Liver (tissue), 3 donors: ENCODE measurements around the gene TPK1.

Source experiments
- HNF4G ChIP-seq: IDR thresholded peaks from 2 replicates; pipeline ENCODE4 v1.6.1; 2016; ENCODE audit warnings: antibody characterized with exemption
- JUND ChIP-seq, 2 donors: IDR thresholded peaks; 2 replicates each; pipeline ENCODE4 v1.6.1; 2016; ENCODE audit warnings: antibody characterized with exemption in 2 of 2
- RAD21 ChIP-seq, 2 donors: IDR thresholded peaks; 2 replicates each; pipeline ENCODE4 v1.6.1; 2016; ENCODE audit warnings: antibody characterized with exemption in 2 of 2, mild to moderate bottlenecking in 2 of 2
- SP1 ChIP-seq: IDR thresholded peaks from 2 replicates; pipeline ENCODE4 v1.6.1; 2018; ENCODE audit warnings: antibody characterized with exemption, mild to moderate bottlenecking
- TAF1 ChIP-seq: conservative IDR thresholded peaks from 2 replicates; pipeline ENCODE4 v1.6.1; 2016; ENCODE audit warnings: antibody characterized with exemption, mild to moderate bottlenecking
- YY1 ChIP-seq: IDR thresholded peaks from 2 replicates; pipeline ENCODE4 v1.6.1; 2016; ENCODE audit warnings: antibody characterized with exemption, mild to moderate bottlenecking
- TF ChIP-seq, protein P1 (sequence below): fragments of 150-350 bp; IDR thresholded peaks from 2 replicates; pipeline ENCODE4 v1.5.1; 2017; ENCODE audit warnings: improper control_type of control experiment, low read depth, low read length; ENCODE audit not compliant: missing input control
- TF ChIP-seq, protein P2 (sequence below): IDR thresholded peaks from 2 replicates; pipeline ENCODE4 v1.6.1; 2016; ENCODE audit warnings: antibody characterized with exemption
- TF ChIP-seq, protein P3 (sequence below): IDR thresholded peaks from 2 replicates; pipeline ENCODE4 v1.6.1; 2016; ENCODE audit warnings: antibody characterized with exemption, mild to moderate bottlenecking
- TF ChIP-seq, protein P4 (sequence below): IDR thresholded peaks from 2 replicates; pipeline ENCODE4 v1.6.1; 2016; ENCODE audit warnings: antibody characterized with exemption
- donor health status: healthy.
- donor health status: healthy.

DNA sequence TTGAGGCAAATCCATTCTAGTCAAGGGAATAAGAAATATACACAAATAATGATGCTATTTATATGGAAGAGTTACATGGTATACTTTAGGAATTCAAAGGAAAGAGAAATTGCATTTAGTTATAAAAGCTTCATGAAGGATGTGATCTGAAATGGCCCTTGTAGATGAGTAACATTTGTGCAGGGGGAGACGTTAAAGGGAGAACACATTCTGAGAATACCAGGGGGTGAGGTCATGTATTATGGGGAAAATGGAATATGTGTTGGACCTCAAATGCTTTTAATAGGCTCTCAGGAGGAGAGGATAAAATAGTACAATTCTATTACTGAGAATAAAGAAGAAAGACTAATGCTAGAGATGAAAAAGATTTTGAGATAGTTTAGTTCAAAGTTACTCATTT lies 309.9 kb downstream of the TPK1 start:
- TF ChIP-seq, protein P1, sequence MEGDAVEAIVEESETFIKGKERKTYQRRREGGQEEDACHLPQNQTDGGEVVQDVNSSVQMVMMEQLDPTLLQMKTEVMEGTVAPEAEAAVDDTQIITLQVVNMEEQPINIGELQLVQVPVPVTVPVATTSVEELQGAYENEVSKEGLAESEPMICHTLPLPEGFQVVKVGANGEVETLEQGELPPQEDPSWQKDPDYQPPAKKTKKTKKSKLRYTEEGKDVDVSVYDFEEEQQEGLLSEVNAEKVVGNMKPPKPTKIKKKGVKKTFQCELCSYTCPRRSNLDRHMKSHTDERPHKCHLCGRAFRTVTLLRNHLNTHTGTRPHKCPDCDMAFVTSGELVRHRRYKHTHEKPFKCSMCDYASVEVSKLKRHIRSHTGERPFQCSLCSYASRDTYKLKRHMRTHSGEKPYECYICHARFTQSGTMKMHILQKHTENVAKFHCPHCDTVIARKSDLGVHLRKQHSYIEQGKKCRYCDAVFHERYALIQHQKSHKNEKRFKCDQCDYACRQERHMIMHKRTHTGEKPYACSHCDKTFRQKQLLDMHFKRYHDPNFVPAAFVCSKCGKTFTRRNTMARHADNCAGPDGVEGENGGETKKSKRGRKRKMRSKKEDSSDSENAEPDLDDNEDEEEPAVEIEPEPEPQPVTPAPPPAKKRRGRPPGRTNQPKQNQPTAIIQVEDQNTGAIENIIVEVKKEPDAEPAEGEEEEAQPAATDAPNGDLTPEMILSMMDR = no peak
- TF ChIP-seq YY1 = no peak
- no peak for TF ChIP-seq TAF1
- TF ChIP-seq, protein P2, sequence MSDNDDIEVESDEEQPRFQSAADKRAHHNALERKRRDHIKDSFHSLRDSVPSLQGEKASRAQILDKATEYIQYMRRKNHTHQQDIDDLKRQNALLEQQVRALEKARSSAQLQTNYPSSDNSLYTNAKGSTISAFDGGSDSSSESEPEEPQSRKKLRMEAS = no peak
- no peak for TF ChIP-seq RAD21 (IDR thresholded peaks at IDR 0.05)
- TF ChIP-seq, protein P3, sequence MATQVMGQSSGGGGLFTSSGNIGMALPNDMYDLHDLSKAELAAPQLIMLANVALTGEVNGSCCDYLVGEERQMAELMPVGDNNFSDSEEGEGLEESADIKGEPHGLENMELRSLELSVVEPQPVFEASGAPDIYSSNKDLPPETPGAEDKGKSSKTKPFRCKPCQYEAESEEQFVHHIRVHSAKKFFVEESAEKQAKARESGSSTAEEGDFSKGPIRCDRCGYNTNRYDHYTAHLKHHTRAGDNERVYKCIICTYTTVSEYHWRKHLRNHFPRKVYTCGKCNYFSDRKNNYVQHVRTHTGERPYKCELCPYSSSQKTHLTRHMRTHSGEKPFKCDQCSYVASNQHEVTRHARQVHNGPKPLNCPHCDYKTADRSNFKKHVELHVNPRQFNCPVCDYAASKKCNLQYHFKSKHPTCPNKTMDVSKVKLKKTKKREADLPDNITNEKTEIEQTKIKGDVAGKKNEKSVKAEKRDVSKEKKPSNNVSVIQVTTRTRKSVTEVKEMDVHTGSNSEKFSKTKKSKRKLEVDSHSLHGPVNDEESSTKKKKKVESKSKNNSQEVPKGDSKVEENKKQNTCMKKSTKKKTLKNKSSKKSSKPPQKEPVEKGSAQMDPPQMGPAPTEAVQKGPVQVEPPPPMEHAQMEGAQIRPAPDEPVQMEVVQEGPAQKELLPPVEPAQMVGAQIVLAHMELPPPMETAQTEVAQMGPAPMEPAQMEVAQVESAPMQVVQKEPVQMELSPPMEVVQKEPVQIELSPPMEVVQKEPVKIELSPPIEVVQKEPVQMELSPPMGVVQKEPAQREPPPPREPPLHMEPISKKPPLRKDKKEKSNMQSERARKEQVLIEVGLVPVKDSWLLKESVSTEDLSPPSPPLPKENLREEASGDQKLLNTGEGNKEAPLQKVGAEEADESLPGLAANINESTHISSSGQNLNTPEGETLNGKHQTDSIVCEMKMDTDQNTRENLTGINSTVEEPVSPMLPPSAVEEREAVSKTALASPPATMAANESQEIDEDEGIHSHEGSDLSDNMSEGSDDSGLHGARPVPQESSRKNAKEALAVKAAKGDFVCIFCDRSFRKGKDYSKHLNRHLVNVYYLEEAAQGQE = no peak
- no peak for TF ChIP-seq HNF4G
- TF ChIP-seq SP1 = no peak
- TF ChIP-seq, protein P4, sequence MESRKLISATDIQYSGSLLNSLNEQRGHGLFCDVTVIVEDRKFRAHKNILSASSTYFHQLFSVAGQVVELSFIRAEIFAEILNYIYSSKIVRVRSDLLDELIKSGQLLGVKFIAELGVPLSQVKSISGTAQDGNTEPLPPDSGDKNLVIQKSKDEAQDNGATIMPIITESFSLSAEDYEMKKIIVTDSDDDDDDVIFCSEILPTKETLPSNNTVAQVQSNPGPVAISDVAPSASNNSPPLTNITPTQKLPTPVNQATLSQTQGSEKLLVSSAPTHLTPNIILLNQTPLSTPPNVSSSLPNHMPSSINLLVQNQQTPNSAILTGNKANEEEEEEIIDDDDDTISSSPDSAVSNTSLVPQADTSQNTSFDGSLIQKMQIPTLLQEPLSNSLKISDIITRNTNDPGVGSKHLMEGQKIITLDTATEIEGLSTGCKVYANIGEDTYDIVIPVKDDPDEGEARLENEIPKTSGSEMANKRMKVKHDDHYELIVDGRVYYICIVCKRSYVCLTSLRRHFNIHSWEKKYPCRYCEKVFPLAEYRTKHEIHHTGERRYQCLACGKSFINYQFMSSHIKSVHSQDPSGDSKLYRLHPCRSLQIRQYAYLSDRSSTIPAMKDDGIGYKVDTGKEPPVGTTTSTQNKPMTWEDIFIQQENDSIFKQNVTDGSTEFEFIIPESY = no peak
- TF ChIP-seq JUND (IDR thresholded peaks at IDR 0.05) = no peak
